ENCODE results near the gene NKTR.

- TF ChIP-seq, protein P1, sequence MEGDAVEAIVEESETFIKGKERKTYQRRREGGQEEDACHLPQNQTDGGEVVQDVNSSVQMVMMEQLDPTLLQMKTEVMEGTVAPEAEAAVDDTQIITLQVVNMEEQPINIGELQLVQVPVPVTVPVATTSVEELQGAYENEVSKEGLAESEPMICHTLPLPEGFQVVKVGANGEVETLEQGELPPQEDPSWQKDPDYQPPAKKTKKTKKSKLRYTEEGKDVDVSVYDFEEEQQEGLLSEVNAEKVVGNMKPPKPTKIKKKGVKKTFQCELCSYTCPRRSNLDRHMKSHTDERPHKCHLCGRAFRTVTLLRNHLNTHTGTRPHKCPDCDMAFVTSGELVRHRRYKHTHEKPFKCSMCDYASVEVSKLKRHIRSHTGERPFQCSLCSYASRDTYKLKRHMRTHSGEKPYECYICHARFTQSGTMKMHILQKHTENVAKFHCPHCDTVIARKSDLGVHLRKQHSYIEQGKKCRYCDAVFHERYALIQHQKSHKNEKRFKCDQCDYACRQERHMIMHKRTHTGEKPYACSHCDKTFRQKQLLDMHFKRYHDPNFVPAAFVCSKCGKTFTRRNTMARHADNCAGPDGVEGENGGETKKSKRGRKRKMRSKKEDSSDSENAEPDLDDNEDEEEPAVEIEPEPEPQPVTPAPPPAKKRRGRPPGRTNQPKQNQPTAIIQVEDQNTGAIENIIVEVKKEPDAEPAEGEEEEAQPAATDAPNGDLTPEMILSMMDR (IDR thresholded peaks at IDR 0.05), result no peak
- TF ChIP-seq POLR2A (IDR thresholded peaks at IDR 0.05), result no peak
Observed at GRCh38 chr3:42681361-42682038, 81.0 kb downstream of the NKTR start.
